HG03442 (cell line): ENCODE measurements around the gene HEYL.

Source experiments
- ATAC-seq: cut with Tn5 transposase; IDR thresholded peaks from one replicate; pipeline ENCODE4 v1.9.1; 2021; ENCODE audit warnings: mild to moderate bottlenecking, moderate library complexity; ENCODE audit not compliant: unreplicated experiment

HEYL gene

DNA sequence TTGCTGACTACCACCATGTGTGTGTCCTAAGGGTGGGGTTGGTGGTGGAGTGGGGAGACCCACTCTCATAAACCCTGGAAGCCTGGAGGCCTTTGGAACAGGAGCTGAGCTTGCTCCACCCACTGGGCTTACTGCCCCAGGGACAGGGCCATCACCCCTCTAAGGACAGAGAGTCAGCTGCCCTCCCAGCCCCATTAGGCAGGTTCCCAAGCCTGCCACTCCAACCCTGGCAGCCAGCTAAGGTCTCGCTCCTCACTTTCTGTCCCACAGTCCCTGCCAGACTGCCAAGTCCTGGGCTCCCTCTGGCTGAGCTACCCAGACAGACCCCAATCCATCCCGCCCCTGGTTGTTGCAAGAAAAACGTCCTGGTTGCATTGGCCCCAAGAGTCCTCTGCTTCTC is 28.7 kb upstream of the HEYL start:
- no peak for ATAC-seq

DNA sequence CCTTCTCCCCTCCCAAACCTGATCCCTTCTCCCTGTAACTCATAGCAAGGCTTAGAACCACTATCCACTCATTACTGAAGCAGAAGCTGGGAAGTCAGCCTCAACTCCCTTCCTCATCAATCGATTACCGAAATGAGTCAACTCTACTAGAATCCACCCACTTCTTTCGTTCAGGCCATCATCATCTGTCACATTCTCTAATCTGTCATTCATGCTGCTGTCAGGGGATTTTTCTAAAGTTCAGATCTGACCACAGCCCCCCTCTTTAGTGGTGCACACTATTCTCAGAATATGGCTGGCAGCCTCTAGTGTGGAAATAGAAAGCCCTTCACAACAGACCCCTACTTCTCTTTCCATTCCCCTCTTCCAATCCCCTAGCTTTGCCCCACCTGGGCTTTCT is 27.3 kb upstream of the HEYL start:
- ATAC-seq = peak; percentile 87

DNA sequence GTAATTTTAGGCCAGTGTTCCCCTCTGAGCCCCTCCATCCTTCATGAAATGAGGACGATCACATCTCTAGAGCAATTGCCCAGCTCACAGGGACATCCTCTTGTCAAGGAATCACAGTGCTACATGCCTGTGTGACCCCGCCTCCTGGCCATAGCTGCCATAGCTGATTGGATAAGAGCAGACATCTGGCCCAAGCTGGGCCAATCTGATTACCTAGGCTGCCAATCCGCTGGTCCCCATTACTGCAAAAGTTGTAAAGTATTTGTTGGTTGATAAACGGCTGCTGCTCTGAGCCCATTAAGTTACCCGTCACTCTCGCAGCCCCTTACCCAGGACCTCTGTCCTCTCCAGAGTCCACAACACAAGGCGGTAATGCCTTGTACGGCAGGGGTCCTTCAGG is 24.1 kb upstream of the HEYL start:
- ATAC-seq = no peak

DNA sequence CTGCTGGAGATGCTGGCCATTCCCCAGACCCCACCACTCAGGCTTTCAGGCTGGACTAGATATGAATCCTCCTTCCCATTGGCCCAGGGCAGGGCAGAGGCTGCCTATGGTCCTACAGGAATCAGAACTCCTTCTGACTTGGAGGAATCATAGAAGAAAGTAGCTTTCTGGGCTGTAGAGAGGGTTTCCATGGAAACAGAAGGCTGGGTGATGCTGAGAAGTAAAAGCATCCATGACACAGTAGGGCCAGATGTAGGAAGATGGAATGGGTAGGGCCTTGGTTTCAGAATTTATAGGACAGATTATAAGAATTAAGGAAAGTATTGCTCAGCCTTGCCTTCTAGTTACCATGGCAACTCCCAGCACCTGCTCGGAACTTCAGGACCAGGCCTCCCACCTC is 23.4 kb upstream of the HEYL start:
- ATAC-seq = no peak

DNA sequence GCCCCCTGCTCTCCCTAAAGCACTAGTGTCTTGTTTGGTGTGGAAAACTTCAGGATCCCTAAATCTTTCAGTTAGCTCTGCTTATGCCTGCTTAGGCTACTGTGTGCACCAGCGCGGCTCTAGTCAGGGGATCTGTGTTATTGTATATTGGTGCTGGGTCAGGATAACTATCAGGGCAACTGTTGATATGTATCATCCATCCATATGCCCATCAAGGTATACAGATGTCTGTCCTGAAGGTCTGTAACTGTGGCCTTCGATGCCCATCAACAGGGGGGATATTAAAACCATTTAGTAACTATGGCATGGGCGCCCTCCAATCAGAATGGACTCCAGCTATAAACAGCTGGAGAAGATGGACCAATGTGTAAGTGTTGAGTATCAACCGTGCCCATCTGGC is 20.1 kb upstream of the HEYL start:
- ATAC-seq = no peak

DNA sequence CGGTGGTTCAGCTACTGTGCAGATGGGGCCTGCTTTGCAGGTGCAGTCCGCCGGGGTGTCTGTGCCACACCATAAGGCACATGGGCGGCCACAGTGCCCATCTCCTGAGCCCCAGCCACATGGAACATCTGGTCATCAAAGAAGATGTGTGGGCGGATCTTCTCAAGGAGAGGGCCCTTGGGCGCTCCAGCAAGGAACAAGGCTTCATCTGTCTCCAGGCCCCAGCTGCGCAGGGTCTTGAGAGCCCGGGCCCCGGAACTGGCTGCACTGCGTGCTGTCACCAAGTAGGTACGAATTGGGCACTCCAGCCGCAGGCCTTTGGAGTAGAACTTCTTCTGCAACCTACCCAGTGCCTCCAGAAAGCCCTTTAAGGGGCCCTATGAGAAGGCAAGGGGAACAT is 19.7 kb upstream of the HEYL start:
- ATAC-seq = no peak

DNA sequence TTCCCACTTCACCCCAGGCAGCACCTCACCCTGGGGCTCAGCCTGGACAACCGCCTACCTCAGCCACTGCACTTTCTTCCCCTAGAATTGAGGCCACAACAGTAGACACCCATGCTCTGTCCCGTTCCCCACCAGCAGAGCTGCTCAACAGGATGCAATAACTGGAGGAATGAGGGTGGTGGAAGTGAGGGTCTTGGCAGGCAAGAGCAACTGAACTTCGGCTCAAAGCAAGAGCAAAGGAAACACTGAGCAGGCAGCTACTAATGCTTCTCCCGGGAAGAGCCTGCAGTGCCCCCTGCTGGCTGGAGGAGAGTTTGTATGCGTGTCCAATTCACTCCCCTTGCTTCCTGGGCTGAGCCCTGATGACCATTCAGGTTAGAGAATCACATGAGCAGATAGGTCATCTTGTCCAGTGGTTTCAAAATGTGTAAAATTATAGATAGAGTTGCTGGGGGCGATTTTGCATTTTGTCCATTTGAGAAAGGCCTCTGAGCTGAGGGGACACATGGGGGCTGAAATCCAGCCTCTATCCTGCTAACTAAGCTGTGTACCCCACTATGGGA is 18.6 kb upstream of the HEYL start:
- no peak for ATAC-seq

DNA sequence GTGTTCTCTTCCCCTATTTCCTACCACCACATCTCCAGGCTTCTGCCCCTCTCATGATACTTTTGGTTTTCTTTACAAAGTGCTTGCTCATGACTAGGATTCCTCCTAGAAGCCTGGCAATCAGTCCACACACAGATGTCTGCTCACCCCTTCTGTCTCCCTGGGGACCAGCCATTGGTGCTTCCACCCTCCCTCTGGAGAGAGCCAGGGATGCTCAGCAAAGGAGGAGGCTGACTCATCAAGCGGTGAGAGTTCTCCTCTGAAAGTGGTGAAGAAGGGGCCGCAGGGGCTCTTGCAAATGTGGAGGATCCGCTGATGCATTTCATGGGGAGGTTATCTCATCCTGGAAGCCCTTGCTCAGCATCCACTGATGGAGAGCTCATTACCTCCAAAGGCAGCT is 18.0 kb upstream of the HEYL start:
- no peak for ATAC-seq

DNA sequence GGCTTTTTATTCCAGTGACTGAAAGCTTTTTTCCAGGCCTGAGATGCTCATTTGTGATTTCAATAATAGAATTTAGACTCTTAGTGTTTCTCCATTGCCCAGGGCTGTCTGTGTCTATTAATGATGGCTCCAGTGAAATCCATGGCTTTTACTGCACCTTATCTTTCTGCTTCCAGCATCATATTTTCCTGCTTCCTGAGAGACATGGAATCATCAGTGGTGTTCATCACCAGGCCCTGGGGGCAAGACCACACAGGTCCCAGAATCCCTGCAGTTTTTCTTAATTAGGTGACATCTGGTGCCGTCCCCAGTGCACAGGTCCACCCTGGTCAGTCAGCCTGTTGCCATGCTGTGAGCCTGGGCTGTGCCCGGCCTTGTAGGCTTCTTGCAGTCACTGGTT is 16.9 kb upstream of the HEYL start:
- no peak for ATAC-seq

DNA sequence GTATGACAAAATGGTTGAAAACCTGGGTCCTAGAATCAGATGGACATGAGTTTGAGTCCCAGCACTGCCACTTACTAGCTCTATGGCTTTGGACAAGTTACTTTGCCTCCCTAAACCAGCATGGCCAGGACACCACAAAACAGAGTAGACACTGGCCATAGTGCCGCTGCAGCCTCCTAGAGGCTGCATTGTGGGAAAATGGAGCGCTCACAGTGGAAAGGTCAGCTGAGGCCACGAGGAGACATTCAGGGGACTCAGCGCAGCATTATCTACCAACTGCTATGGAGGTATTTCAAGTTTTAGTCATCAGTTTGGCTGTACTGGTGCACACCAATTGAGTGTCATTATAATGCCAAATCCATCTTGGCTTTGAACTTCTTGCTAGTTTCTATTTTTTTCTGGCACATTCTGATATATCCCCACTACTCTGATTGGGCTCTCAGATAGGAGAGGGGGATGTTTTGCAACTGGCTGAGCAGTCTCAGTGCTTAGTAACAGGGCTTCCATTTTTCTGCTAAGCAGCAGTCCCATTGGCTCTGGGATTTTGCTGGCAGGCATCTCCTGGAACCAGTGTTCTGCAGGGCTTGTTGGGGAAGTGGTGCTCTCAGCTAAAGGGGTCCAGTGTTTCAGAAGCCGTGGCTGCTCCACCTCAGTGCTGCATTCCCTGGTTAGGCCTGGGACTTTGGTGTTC is 16.3 kb upstream of the HEYL start:
- ATAC-seq = no peak

DNA sequence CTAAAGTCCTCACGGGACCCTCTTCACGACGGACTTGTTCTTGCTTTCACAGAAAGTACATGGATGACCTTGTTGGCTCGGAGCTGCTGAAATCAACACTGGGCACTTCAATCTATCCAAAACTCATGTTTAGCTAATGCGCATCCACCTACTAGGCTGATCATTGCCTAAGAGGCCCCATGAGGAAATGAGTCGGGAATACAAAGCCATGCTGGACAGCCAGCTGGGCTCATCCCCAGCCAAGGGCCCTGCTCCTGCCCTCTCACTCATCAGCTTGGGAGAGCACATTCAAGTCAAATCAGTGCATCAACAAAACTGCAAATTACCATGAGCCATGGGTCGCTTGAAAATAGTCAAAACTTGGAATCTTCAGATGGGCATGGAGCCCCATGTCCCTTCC is 14.8 kb upstream of the HEYL start:
- no peak for ATAC-seq

DNA sequence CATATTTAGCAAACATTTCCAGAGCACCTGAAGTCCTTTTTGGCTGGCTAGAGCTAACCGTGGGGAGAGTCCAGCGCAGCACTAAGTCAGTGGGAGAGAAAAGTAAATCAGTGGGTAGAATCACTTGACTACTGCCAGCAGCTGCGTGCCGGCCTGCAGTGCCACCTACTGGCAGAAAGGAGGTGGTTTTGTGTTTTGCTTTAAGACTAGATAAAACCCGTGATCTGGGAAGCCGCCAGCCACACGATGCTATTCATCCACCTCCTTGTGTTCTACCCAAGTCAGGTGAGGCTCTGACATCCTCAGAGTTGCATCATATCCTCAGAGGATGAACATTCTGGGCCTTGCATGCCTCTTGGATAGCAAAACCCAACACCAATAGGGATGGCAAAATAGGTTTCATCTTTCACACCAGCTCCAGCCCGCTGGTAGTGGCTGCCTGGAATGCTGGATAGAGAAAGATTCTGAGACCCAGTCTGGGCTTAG is 14.1 kb upstream of the HEYL start:
- no peak for ATAC-seq

DNA sequence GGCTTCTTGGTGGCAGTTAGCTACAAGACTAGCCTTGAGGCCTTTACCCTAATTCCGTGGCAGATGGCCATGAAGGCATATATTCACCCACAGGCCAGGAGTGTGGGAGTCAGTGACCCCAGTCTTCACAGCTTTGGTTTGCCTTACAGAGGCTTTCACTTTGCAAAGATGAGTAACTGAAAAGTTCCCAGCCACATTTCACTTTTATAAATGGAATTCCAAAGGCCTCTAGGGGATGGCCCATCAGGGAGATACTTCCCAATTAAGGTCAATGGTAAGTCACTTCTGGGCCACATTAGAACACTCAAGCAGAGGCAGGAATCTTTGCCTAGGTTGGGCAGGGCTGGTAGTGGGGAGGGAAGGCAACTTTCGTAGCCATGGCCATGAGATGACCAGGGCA is 13.1 kb upstream of the HEYL start:
- no peak for ATAC-seq

DNA sequence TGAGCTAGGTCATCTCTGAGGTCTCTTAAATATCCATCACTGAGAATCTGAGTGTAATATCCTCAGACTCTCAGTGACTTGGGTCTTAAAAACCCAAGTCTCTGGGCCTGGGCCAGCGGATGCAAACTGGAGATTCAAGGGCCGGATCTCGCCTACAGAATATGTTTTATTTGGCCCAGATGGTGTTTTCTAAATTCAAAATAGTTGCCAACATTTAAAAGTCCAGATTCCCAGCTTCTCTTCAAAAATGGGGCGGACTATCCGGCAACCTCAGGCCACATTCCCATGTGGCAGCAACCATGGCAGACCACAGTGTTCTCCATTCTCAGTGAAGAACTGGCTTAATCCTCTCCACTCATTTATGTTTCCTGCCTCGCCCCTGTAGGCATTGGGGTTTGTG is 12.7 kb upstream of the HEYL start:
- no peak for ATAC-seq

DNA sequence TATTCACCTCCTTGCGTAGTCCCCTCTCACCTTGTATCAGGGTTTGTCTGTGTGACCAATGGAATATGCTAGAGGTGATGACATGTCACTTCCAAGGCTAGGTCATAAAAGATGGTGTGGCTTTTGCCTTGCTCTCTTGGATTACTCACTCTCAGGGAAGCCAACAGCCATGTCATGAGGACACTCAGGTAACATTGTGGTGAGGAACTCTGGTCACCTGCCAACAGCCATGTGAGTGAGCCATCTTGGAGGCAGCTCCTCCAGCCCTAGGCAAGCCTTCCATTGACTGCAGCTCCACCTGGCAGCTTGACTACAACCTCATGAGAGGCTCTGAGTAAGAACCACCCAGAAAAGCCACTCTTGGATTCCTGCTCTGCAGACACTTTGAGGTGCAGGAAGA is 11.0 kb upstream of the HEYL start:
- ATAC-seq = no peak

DNA sequence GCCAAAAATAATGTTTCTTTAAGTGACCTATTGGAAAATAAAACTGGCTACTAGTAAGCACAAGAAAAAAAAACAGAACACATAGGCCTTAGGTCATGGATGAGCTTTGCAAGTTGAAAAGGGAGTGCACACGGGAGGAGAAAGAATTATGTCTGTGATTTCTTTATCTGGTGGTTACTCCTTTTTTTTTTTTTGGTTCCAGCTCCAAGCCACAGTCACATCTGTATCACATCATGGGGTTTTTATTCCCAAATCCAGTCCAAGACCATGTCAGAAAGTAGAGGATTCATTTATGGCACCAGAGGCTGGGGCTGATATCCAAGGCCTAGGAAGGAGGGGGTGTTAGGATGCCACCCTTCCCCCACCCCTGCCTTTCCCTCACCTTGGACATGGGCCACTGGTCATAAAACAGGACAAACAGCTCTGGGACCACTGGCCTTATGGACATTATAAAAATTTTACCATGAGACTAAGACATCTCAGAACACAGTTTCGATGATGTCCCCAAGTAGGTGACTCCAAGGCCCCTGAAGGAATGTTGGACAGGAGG is 10.3 kb upstream of the HEYL start:
- ATAC-seq = no peak

DNA sequence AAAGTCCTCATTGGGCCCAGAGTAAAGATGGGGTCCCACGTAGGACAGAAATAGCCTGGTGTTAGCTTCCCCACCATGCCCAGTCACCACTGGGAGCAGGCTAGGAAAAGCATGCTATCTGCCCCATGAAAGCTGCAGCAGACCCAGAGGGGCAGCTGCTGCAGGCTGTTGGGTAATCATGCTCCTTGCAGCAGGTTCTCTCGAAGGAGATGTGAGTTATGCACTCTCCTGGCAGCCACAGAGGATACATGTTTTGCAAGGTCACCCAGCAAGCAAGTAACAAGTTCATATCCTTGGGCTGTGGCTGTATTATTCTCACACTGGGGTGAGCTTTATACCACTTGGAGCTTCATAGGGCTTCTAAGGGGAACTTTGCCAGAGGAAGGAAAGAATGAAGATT is 9.1 kb upstream of the HEYL start:
- ATAC-seq = no peak

DNA sequence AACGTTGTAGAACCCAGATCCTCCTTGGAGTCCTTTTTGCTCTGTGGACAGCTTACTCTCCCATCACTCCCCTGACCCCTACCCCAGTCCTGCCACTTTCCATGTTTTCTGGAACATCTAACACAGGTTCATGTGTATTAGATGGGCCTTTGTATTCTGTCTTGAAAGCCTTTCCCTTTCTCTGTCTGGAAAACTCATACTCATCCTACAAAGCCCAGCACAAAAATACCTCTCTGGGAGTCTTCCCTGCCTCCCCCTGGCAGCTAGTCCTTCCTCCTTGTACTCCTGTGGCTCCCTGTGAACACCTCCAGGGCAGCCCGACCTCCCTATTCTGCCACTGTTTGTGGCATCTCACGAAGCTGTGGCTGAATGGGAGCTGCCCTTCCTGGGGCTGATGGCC is 7.8 kb upstream of the HEYL start:
- ATAC-seq = no peak

DNA sequence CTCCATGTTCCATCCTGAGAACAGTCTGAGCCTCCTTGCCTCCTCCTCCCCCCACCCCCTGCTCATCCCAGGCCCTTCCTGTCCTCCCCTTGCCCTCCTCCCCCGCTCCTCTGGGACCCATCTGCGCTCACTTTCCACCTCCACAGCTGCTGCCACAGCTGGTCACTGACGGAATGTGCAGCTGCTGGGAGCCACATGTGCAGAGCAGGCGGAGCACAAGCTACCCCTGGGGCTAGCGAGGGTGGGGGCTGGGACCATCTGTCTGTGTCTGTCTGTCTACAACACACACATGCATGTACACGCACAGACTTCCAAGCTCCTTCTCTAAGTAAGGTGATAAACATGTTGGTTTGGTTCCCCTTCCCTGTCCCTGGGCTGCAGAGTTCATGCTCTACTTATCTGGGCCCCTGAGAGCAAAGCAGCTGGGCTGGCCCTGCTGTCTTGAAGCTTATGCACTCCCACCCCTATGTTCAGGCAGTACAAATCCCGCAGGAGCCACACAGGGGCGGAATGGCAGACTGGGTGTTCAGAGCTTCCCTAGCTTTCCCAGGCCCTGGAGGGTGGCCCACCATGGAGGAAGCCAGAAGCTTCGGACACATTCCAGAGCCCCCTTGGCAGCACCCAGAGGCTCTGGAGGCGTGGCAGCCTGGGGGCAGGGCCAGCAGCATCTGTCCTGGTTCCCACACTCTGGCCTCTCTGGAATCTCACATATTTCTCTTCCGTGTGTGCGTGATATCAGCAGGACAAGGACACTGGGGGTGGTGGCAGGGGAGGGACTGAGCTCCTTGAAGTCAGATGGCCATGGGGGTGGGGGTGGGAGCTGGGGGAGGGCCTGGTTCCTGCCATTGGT is 7.0 kb upstream of the HEYL start:
- no peak for ATAC-seq

DNA sequence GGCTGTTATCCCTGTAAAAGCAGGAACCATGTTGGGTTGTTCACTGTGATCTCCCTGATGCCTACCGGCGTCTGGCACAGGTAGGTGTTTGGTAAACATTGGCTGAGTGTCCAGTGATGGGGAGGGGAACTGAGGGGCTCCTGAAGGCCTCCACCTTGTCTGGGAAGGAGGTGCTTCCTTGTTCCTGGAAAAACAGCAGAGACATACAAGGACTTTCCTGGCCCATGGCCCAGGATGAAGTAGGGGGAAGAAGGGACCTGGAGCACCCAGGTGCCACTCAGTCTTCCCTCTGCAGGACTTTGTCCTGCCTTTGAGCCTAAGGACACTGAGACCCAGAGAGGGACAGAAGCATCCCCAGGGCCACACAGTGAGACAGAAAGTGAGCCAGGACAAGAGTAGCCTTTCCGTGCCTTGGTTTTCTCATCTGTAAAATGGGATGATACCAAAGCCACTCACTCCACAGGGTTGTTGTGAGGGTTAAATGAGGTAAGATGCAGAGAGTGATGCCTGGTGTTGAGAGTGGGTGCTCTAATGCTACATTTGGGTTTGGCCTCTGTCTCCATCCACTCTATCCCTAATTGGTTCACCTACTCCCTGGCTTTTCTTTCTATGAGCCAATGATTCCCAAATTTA is 6.1 kb upstream of the HEYL start:
- ATAC-seq = no peak

DNA sequence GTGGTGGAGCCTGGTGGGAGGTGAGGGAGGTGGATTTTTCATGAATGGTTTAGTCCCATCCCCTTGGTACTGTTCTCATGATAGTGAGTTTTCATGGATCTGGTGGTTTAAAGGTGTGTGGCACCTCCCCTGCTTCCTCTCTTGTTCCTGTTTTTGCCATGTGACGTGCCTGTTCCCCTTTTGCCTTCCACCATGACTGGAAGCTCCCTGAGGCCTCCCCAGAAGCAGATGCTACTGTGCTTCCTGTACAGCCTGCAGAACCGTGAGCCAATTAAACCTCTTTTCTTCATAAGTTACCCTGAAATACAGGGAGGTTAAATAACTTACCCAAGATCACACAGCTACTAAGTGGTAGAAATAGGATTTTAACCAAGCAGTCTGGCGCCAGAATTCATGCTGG is 4.3 kb upstream of the HEYL start:
- no peak for ATAC-seq
